K562 (cell line): ENCODE measurements around the gene PTPRR.

Experiments
- DNMT1 ChIP-seq: fragments of 450-650 bp; IDR thresholded peaks from 2 replicates; pipeline ENCODE4 v1.6.1; 2016; ENCODE audit warnings: antibody characterized with exemption, mild to moderate bottlenecking
- JUN ChIP-seq, 2 experiments: sonication (generic) in 1 of 2; formaldehyde crosslinking in 1 of 2; IDR thresholded peaks; 2 replicates each; pipeline versions ENCODE4 v1.6.1 to v1.8.0; 2012 to 2022; ENCODE audit warnings: borderline replicate concordance in 2 of 2, mild to moderate bottlenecking in 2 of 2, improper control_type of control experiment in 1 of 2, low read depth in 1 of 2, low read length in 1 of 2, missing genetic modification reagents in 1 of 2
- MXI1 ChIP-seq: IDR thresholded peaks from 2 replicates; pipeline ENCODE4 v1.6.1; 2011; ENCODE audit warnings: low read depth, mild to moderate bottlenecking, improper control_type of control experiment, low read length
- MYC ChIP-seq, 2 experiments: fragments of 250-450 bp in 1 of 2; sonication (Bioruptor Pico) in 1 of 2; IDR thresholded peaks; 2 replicates each; pipeline versions ENCODE4 v1.5.1 to v1.6.1; 2012 to 2021; ENCODE audit warnings: low read depth in 2 of 2, borderline replicate concordance in 1 of 2, improper control_type of control experiment in 1 of 2, low read length in 1 of 2, mild to moderate bottlenecking in 1 of 2, moderate library complexity in 1 of 2
- POLR2A ChIP-seq: fragments of 450-650 bp; conservative IDR thresholded peaks from 2 replicates; pipeline ENCODE4 v1.6.1; 2016
- RAD21 ChIP-seq, 2 experiments: fragments of 250-450 bp in 1 of 2; fragments of 450-650 bp in 1 of 2; sonication (Bioruptor Pico) in 1 of 2; formaldehyde crosslinking in 1 of 2; IDR thresholded peaks in 1 of 2; conservative IDR thresholded peaks in 1 of 2; 2 replicates each; pipeline versions ENCODE4 v1.4.0 to v1.8.0; 2020 to 2022; ENCODE audit warnings: mild to moderate bottlenecking in 2 of 2, moderate library complexity in 1 of 2
- RFX5 ChIP-seq: IDR thresholded peaks from 2 replicates; pipeline ENCODE4 v1.6.1; 2011; ENCODE audit warnings: low read depth, mild to moderate bottlenecking, improper control_type of control experiment, low read length
- TARDBP ChIP-seq: fragments of 450-650 bp; IDR thresholded peaks from 2 replicates; pipeline ENCODE4 v1.6.1; 2016
- THRA ChIP-seq: fragments of 450-650 bp; IDR thresholded peaks from 2 replicates; pipeline ENCODE4 v1.6.1; 2017; ENCODE audit warnings: mild to moderate bottlenecking, moderate library complexity
- ZNF121 ChIP-seq: sonication (generic); formaldehyde crosslinking; conservative IDR thresholded peaks from 2 replicates; pipeline ENCODE4 v1.8.0; 2022; ENCODE audit warnings: missing genetic modification reagents
- TF ChIP-seq, protein P1 (sequence below): fragments of 250-450 bp; sonication (Bioruptor Pico); IDR thresholded peaks from 2 replicates; pipeline ENCODE4 v1.4.0; 2020; ENCODE audit warnings: mild to moderate bottlenecking
- TF ChIP-seq, protein P2 (sequence below), 2 experiments: fragments of 450-650 bp; formaldehyde crosslinking in 1 of 2; IDR thresholded peaks; 2 replicates each; pipeline versions ENCODE4 v1.4.0 to v1.6.1; 2014 to 2020; ENCODE audit warnings: mild to moderate bottlenecking in 2 of 2, borderline replicate concordance in 1 of 2, low read depth in 1 of 2

DNA sequence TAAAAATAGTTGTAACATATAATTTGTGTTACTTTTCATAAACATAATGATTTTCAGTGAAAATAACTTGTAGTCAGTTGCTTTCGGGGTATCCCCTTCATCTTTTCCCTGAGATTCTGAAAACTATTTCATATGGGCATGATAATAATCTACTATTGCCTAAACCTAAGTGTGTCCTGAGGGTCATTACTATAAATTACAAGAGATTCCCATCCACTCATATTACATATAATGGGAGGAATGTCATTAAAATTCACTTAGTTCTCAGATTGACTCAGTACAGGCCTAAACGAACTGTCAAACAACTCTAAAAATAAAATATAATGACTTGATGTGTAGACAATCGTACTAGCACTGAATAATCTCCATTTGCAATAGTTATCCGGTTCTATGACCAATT is 72.7 kb downstream of the PTPRR start:
- TF ChIP-seq, protein P1, sequence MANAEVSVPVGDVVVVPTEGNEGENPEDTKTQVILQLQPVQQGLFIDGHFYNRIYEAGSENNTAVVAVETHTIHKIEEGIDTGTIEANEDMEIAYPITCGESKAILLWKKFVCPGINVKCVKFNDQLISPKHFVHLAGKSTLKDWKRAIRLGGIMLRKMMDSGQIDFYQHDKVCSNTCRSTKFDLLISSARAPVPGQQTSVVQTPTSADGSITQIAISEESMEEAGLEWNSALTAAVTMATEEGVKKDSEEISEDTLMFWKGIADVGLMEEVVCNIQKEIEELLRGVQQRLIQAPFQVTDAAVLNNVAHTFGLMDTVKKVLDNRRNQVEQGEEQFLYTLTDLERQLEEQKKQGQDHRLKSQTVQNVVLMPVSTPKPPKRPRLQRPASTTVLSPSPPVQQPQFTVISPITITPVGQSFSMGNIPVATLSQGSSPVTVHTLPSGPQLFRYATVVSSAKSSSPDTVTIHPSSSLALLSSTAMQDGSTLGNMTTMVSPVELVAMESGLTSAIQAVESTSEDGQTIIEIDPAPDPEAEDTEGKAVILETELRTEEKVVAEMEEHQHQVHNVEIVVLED (CRISPR knock-in tag): no peak
- TF ChIP-seq RAD21 (CRISPR knock-in tag; conservative IDR thresholded peaks at IDR 0.05 in 1 of 2, IDR thresholded peaks at IDR 0.05 in 1 of 2): no peak
- TF ChIP-seq RFX5: no peak
- no peak for TF ChIP-seq THRA
- TF ChIP-seq DNMT1: no peak
- TF ChIP-seq TARDBP: no peak
- TF ChIP-seq ZNF121 (CRISPR knock-in tag): no peak
- no peak for TF ChIP-seq MXI1
- TF ChIP-seq JUN (IDR thresholded peaks at IDR 0.05; ENCODE audit: borderline replicate concordance, low read depth, low read length): no peak
- TF ChIP-seq JUN (CRISPR knock-in tag; IDR thresholded peaks at IDR 0.05; ENCODE audit: borderline replicate concordance): no peak
- TF ChIP-seq MYC (IDR thresholded peaks at IDR 0.05; ENCODE audit: low read depth, low read length): no peak
- no peak for TF ChIP-seq MYC (CRISPR knock-in tag; IDR thresholded peaks at IDR 0.05; ENCODE audit: borderline replicate concordance, low read depth)
- TF ChIP-seq, protein P2, sequence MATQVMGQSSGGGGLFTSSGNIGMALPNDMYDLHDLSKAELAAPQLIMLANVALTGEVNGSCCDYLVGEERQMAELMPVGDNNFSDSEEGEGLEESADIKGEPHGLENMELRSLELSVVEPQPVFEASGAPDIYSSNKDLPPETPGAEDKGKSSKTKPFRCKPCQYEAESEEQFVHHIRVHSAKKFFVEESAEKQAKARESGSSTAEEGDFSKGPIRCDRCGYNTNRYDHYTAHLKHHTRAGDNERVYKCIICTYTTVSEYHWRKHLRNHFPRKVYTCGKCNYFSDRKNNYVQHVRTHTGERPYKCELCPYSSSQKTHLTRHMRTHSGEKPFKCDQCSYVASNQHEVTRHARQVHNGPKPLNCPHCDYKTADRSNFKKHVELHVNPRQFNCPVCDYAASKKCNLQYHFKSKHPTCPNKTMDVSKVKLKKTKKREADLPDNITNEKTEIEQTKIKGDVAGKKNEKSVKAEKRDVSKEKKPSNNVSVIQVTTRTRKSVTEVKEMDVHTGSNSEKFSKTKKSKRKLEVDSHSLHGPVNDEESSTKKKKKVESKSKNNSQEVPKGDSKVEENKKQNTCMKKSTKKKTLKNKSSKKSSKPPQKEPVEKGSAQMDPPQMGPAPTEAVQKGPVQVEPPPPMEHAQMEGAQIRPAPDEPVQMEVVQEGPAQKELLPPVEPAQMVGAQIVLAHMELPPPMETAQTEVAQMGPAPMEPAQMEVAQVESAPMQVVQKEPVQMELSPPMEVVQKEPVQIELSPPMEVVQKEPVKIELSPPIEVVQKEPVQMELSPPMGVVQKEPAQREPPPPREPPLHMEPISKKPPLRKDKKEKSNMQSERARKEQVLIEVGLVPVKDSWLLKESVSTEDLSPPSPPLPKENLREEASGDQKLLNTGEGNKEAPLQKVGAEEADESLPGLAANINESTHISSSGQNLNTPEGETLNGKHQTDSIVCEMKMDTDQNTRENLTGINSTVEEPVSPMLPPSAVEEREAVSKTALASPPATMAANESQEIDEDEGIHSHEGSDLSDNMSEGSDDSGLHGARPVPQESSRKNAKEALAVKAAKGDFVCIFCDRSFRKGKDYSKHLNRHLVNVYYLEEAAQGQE (IDR thresholded peaks at IDR 0.05; ENCODE audit: borderline replicate concordance): no peak
- TF ChIP-seq, protein P2 (CRISPR knock-in tag; IDR thresholded peaks at IDR 0.05; ENCODE audit: low read depth): no peak
- no peak for TF ChIP-seq POLR2A
